MM.1S (cell line): Measurements from ENCODE around the gene PPP1R26.

Experiments
- DNase-seq: peaks from one replicate; pipeline ENCODE4 v3.0.0-alpha.2; 2015
- H2AFZ ChIP-seq: fragments of 300-600 bp; sonication (generic); 2 replicates; pipeline ENCODE4 v1.6.0; 2016; ENCODE audit warnings: antibody characterized with exemption, low read length
- H3F3A ChIP-seq: fragments of 300-600 bp; sonication (generic); 2 replicates; pipeline ENCODE4 v1.6.1; 2016; ENCODE audit warnings: mild to moderate bottlenecking, antibody characterized with exemption, low read length, moderate library complexity, mixed read lengths; ENCODE audit not compliant: insufficient read depth
- H3K27ac ChIP-seq: fragments of 300-600 bp; sonication (generic); 2 replicates; pipeline ENCODE4 v1.5.1; 2016; ENCODE audit warnings: mild to moderate bottlenecking, low read length
- H3K27me3 ChIP-seq: fragments of 300-600 bp; sonication (generic); replicated peaks from 2 replicates; pipeline ENCODE4 v1.6.0; 2016; ENCODE audit warnings: low read length; ENCODE audit not compliant: insufficient read depth
- H3K36me3 ChIP-seq: fragments of 300-600 bp; sonication (generic); replicated peaks from 2 replicates; pipeline ENCODE4 v1.6.1; 2016; ENCODE audit warnings: mild to moderate bottlenecking, low read length, mixed read lengths; ENCODE audit not compliant: insufficient read depth
- H3K4me1 ChIP-seq: fragments of 300-600 bp; sonication (generic); 2 replicates; pipeline ENCODE4 v1.6.1; 2016; ENCODE audit warnings: low read length, mixed read lengths
- H3K4me2 ChIP-seq: fragments of 300-600 bp; sonication (generic); 2 replicates; pipeline ENCODE4 v1.6.0; 2016; ENCODE audit warnings: low read depth, low read length
- H3K4me3 ChIP-seq: fragments of 300-600 bp; sonication (generic); 2 replicates; pipeline ENCODE4 v1.5.1; 2016; ENCODE audit warnings: low read length, mixed read lengths
- H3K79me2 ChIP-seq: fragments of 300-600 bp; sonication (generic); 2 replicates; pipeline ENCODE4 v1.6.1; 2016; ENCODE audit warnings: mixed run types, low read length, mixed read lengths
- H3K9ac ChIP-seq: fragments of 300-600 bp; sonication (generic); 2 replicates; pipeline ENCODE4 v1.6.1; 2016; ENCODE audit warnings: low read length, mixed read lengths
- H3K9me2 ChIP-seq: fragments of 300-600 bp; sonication (generic); replicated peaks from 2 replicates; pipeline ENCODE4 v1.6.1; 2016; ENCODE audit warnings: mild to moderate bottlenecking, low read length, mixed read lengths; ENCODE audit not compliant: insufficient read depth
- H3K9me3 ChIP-seq: fragments of 300-600 bp; sonication (generic); replicated peaks from 2 replicates; pipeline ENCODE4 v1.6.1; 2016; ENCODE audit warnings: mild to moderate bottlenecking, low read length, mixed read lengths; ENCODE audit not compliant: insufficient read depth
- H4K20me1 ChIP-seq: fragments of 300-600 bp; sonication (generic); 2 replicates; pipeline ENCODE4 v1.6.1; 2016; ENCODE audit warnings: mild to moderate bottlenecking, low read length, moderate library complexity, mixed read lengths; ENCODE audit not compliant: insufficient read depth
- CTCF ChIP-seq: fragments of 300-600 bp; sonication (generic); IDR thresholded peaks from 2 replicates; pipeline ENCODE4 v1.5.1; 2016; ENCODE audit warnings: antibody characterized with exemption, low read length, mixed read lengths
- EZH2 ChIP-seq: fragments of 300-600 bp; sonication (generic); optimal IDR thresholded peaks from 2 replicates; pipeline ENCODE3; 2017; ENCODE audit warnings: low read depth, mild to moderate bottlenecking, antibody characterized with exemption, low read length, mixed read lengths
- EZH2phosphoT487 ChIP-seq: fragments of 300-600 bp; sonication (generic); IDR thresholded peaks from 2 replicates; pipeline ENCODE4 v1.6.1; 2018; ENCODE audit warnings: antibody characterized with exemption, low read length

Gene PPP1R26

GRCh38 chr9:135514342-135515082 is 34.9 kb downstream of the PPP1R26 start:
- Histone ChIP-seq H3K27me3 (peaks cover 16% of the 10 kb centered on the region), H3K27ac (no peak overlapping the region), H2AFZ (no peak overlapping the region), H4K20me1 (no peaks in the 10 kb centered on the region), H3F3A (no peaks in the 10 kb centered on the region; the same call in 1 of the 2 replicates), H3K79me2 (no peaks in the 10 kb centered on the region), H3K9ac (no peak overlapping the region), H3K36me3 (no peaks in the 10 kb centered on the region), H3K4me3 (no peak overlapping the region), H3K9me2 (no peaks in the 10 kb centered on the region), H3K4me2 (no peak overlapping the region), H3K9me3 (no peaks in the 10 kb centered on the region), H3K4me1 (peaks cover 14% of the 10 kb centered on the region)
- no peak for TF ChIP-seq EZH2phosphoT487
- no peak for TF ChIP-seq EZH2
- TF ChIP-seq CTCF: no peak
- DNase-seq: no peak

- Histone ChIP-seq H3F3A (no peaks in the 10 kb centered on the region; the same call in 1 of the 2 replicates), H3K79me2 (no peaks in the 10 kb centered on the region), H4K20me1 (no peaks in the 10 kb centered on the region), H3K9me3 (no peaks in the 10 kb centered on the region), H2AFZ (no peak overlapping the region), H3K27me3 (peaks cover 17% of the 10 kb centered on the region), H3K27ac (no peak overlapping the region), H3K4me1 (peaks cover 14% of the 10 kb centered on the region), H3K9ac (no peak overlapping the region), H3K36me3 (no peaks in the 10 kb centered on the region), H3K4me2 (no peak overlapping the region), H3K9me2 (no peaks in the 10 kb centered on the region), H3K4me3 (no peak overlapping the region)
- TF ChIP-seq EZH2: no peak
- no peak for TF ChIP-seq EZH2phosphoT487
- no peak for TF ChIP-seq CTCF
- no peak for DNase-seq
Observed at GRCh38 chr9:135515083-135515951, 35.7 kb downstream of the PPP1R26 start.

GRCh38 chr9:135516132-135516860 is 36.7 kb downstream of the PPP1R26 start:
- no peak overlapping the region for H3K4me3 ChIP-seq
- H2AFZ ChIP-seq: no peak overlapping the region
- H3K4me1 ChIP-seq: peaks cover 5% of the 10 kb centered on the region
- no peak overlapping the region for H3K4me2 ChIP-seq
- H4K20me1 ChIP-seq: no peaks in the 10 kb centered on the region
- peaks cover 17% of the 10 kb centered on the region for H3K27me3 ChIP-seq
- no peaks in the 10 kb centered on the region for H3K9me2 ChIP-seq
- no peak overlapping the region for H3K27ac ChIP-seq
- no peak for TF ChIP-seq CTCF
- no peak for TF ChIP-seq EZH2phosphoT487
- TF ChIP-seq EZH2: no peak
- H3K9ac ChIP-seq: no peak overlapping the region
- no peak for DNase-seq
- no peaks in the 10 kb centered on the region; the same call in 1 of the 2 replicates for H3F3A ChIP-seq
- no peaks in the 10 kb centered on the region for H3K9me3 ChIP-seq
- H3K79me2 ChIP-seq: no peaks in the 10 kb centered on the region
- no peaks in the 10 kb centered on the region for H3K36me3 ChIP-seq
